ENCODE measurements around the gene CALML4. TPM values are rescaled to one million over a fixed set of nuclear protein-coding genes. Genes with fewer than 3 reads are reported as not detected.

CALML4 gene
- polyA plus RNA-seq, 1 donor (not counting 4 experiments of a cell fraction or from before 2014, with no cell fraction given) = 7.0 TPM

- no peaks in the 10 kb centered on the region for H3K9me1 ChIP-seq (ENCODE audit: control insufficient read depth, extremely low read depth, insufficient read depth, low read length)
- no peak overlapping the region for H3K9ac ChIP-seq (ENCODE audit: control insufficient read depth, extremely low read depth, insufficient read depth, low read length)
- no peak overlapping the region for H2AFZ ChIP-seq (ENCODE audit: control insufficient read depth, low read length)
- H3K9me3 ChIP-seq (ENCODE audit: control insufficient read depth, low read depth, low read length) = no peaks in the 10 kb centered on the region
- no peaks in the 10 kb centered on the region for H3K27me3 ChIP-seq (ENCODE audit: control insufficient read depth, extremely low read depth, insufficient read depth, low read length)
- no peaks in the 10 kb centered on the region for H3K79me2 ChIP-seq (ENCODE audit: control insufficient read depth, insufficient read depth, low read length)
- dilution Hi-C loops (cut with MboI; ENCODE audit: extremely low pct_ligation_motif_present, low sequenced_read_pairs) = no loop called here
- no peak for TF ChIP-seq EZH2 (IDR thresholded peaks at IDR 0.05; ENCODE audit: low read length)
- TF ChIP-seq CTCF (optimal IDR thresholded peaks at IDR 0.05 in 1 of 3, IDR thresholded peaks at IDR 0.05 in 1 of 3, conservative IDR thresholded peaks at IDR 0.05 in 1 of 3; ENCODE audit: extremely low read depth in 1 of 3, insufficient read depth in 2 of 3, low read length in 3 of 3) = no peak
- no peaks in the 10 kb centered on the region for H3K36me3 ChIP-seq (ENCODE audit: control insufficient read depth in 2 of 2, extremely low read depth in 1 of 2, insufficient read depth in 2 of 2, low read length in 2 of 2)
- FAIRE-seq (no peak), DNase-seq (ENCODE audit: low read depth, low spot score) (no peak)
- H3K27ac ChIP-seq (ENCODE audit: control insufficient read depth, insufficient read depth, low read length) = no peak overlapping the region
- peaks cover 2% of the 10 kb centered on the region for H3K4me1 ChIP-seq (ENCODE audit: control insufficient read depth, extremely low read depth, insufficient read depth, low read length)
- H4K20me1 ChIP-seq (ENCODE audit: control insufficient read depth, extremely low read depth, insufficient read depth, low read length) = no peaks in the 10 kb centered on the region
- no peak overlapping the region for H3K4me3 ChIP-seq (ENCODE audit: control insufficient read depth in 2 of 3, extremely low read depth in 1 of 3, insufficient read depth in 2 of 3, low read depth in 1 of 3, low read length in 3 of 3)
- H3K4me2 ChIP-seq (ENCODE audit: control insufficient read depth, extremely low read depth, insufficient read depth, low read depth, low read length) = no peak overlapping the region
Observed at GRCh38 chr15:68249058-68249713, 44.1 kb upstream of the CALML4 start.

- Histone ChIP-seq H3K9me3 (ENCODE audit: control insufficient read depth, low read depth, low read length) (no peaks in the 10 kb centered on the region), H3K4me1 (ENCODE audit: control insufficient read depth, extremely low read depth, insufficient read depth, low read length) (no peaks in the 10 kb centered on the region), H4K20me1 (ENCODE audit: control insufficient read depth, extremely low read depth, insufficient read depth, low read length) (no peaks in the 10 kb centered on the region), H3K79me2 (ENCODE audit: control insufficient read depth, insufficient read depth, low read length) (no peaks in the 10 kb centered on the region), H3K4me3 (ENCODE audit: control insufficient read depth in 2 of 3, extremely low read depth in 1 of 3, insufficient read depth in 2 of 3, low read depth in 1 of 3, low read length in 3 of 3) (no peak overlapping the region), H3K27me3 (ENCODE audit: control insufficient read depth, extremely low read depth, insufficient read depth, low read length) (no peaks in the 10 kb centered on the region), H3K36me3 (ENCODE audit: control insufficient read depth in 2 of 2, extremely low read depth in 1 of 2, insufficient read depth in 2 of 2, low read length in 2 of 2) (no peaks in the 10 kb centered on the region), H3K27ac (ENCODE audit: control insufficient read depth, insufficient read depth, low read length) (no peak overlapping the region), H3K4me2 (ENCODE audit: control insufficient read depth, extremely low read depth, insufficient read depth, low read depth, low read length) (no peak overlapping the region), H2AFZ (ENCODE audit: control insufficient read depth, low read length) (no peak overlapping the region), H3K9ac (ENCODE audit: control insufficient read depth, extremely low read depth, insufficient read depth, low read length) (no peak overlapping the region), H3K9me1 (ENCODE audit: control insufficient read depth, extremely low read depth, insufficient read depth, low read length) (no peaks in the 10 kb centered on the region)
- TF ChIP-seq CTCF (optimal IDR thresholded peaks at IDR 0.05 in 1 of 3, IDR thresholded peaks at IDR 0.05 in 1 of 3, conservative IDR thresholded peaks at IDR 0.05 in 1 of 3; ENCODE audit: extremely low read depth in 1 of 3, insufficient read depth in 2 of 3, low read length in 3 of 3) (no peak), EZH2 (IDR thresholded peaks at IDR 0.05; ENCODE audit: low read length) (no peak)
- dilution Hi-C loops (cut with MboI; ENCODE audit: extremely low pct_ligation_motif_present, low sequenced_read_pairs) = no loop called here
- DNase-seq (ENCODE audit: low read depth, low spot score) (no peak), FAIRE-seq (no peak)
Observed at GRCh38 chr15:68244235-68244634, 39.1 kb upstream of the CALML4 start.

All from keratinocyte (primary cell).